HEK293 (cell line): ENCODE data around the gene SLC16A1.

ENCODE experiments used
- ZBTB8A ChIP-seq: fragments of 450-650 bp; formaldehyde crosslinking; IDR thresholded peaks from 2 replicates; pipeline ENCODE4 v1.5.1; 2016; ENCODE audit warnings: missing biosample characterization, missing genetic modification characterization
- ZNF561 ChIP-seq: fragments of 450-650 bp; IDR thresholded peaks from 2 replicates; pipeline ENCODE4 v1.5.1; 2018; ENCODE audit warnings: missing biosample characterization, missing genetic modification characterization, borderline replicate concordance
- TF ChIP-seq, protein P1 (sequence below): fragments of 450-650 bp; formaldehyde crosslinking; IDR thresholded peaks from 2 replicates; pipeline ENCODE4 v1.5.1; 2016; ENCODE audit warnings: missing biosample characterization, missing genetic modification characterization

DNA sequence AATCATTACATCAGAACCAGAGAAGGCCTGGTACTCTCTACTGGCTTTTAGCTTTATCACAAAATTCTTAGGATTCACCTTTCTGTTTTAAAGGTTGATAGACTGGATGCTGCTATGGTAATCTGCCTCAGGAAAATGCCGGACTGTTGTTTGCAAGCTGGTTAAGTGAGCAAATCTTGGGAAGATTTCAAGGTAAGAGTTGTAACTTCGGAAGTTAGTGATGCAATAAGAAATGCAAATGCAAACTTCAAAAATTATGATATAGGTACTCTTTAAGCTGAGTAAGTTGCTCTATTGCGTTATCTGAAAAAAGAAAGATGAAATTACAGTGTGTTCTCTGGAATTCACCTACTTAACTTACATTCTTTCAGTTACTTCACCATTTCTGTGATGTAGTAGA lies 4.4 kb upstream of the SLC16A1 start:
- TF ChIP-seq, protein P1, sequence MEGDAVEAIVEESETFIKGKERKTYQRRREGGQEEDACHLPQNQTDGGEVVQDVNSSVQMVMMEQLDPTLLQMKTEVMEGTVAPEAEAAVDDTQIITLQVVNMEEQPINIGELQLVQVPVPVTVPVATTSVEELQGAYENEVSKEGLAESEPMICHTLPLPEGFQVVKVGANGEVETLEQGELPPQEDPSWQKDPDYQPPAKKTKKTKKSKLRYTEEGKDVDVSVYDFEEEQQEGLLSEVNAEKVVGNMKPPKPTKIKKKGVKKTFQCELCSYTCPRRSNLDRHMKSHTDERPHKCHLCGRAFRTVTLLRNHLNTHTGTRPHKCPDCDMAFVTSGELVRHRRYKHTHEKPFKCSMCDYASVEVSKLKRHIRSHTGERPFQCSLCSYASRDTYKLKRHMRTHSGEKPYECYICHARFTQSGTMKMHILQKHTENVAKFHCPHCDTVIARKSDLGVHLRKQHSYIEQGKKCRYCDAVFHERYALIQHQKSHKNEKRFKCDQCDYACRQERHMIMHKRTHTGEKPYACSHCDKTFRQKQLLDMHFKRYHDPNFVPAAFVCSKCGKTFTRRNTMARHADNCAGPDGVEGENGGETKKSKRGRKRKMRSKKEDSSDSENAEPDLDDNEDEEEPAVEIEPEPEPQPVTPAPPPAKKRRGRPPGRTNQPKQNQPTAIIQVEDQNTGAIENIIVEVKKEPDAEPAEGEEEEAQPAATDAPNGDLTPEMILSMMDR (tag by site-specific recombination) = no peak
- no peak for TF ChIP-seq ZNF561
- no peak for TF ChIP-seq ZBTB8A (tag by site-specific recombination)
